Muscle layer of duodenum (tissue), 2 donors: ENCODE measurements around the gene EGLN1.
"Not testable (repeated sequence)": the region's sequence is repeated elsewhere in the genome, so short reads cannot be mapped to it uniquely, and the experiment has no call there.

Experiments used
- H3K27ac ChIP-seq: one replicate; pipeline ENCODE4 v1.7.0; 2013; ENCODE audit warnings: mild to moderate bottlenecking, low read length
- H3K27me3 ChIP-seq: one replicate; pipeline ENCODE4 v1.7.0; 2013; ENCODE audit warnings: low read depth, mild to moderate bottlenecking, control low read depth, low read length
- H3K36me3 ChIP-seq, 2 donors: one replicate each; pipeline ENCODE4 v1.7.0; 2013; ENCODE audit warnings: low read length in 2 of 2, control low read depth in 1 of 2, mild to moderate bottlenecking in 1 of 2; ENCODE audit not compliant: insufficient read depth in 2 of 2, control insufficient read depth in 1 of 2
- H3K4me1 ChIP-seq, 2 donors: one replicate each; pipeline ENCODE4 v1.7.0; 2013; ENCODE audit warnings: low read length in 2 of 2, mild to moderate bottlenecking in 2 of 2, control low read depth in 1 of 2, moderate library complexity in 1 of 2; ENCODE audit not compliant: insufficient read depth in 2 of 2, control insufficient read depth in 1 of 2
- H3K4me3 ChIP-seq, 2 donors: one replicate each; pipeline ENCODE4 v1.7.0; 2013; ENCODE audit warnings: low read length in 2 of 2, low read depth in 1 of 2, mild to moderate bottlenecking in 1 of 2
- H3K9me3 ChIP-seq, 2 donors: one replicate each; pipeline ENCODE4 v1.7.0; 2013; ENCODE audit warnings: low read length in 2 of 2, control low read depth in 1 of 2, mild to moderate bottlenecking in 1 of 2; ENCODE audit not compliant: control insufficient read depth in 1 of 2
- donor health status: healthy.

EGLN1 gene

DNA sequence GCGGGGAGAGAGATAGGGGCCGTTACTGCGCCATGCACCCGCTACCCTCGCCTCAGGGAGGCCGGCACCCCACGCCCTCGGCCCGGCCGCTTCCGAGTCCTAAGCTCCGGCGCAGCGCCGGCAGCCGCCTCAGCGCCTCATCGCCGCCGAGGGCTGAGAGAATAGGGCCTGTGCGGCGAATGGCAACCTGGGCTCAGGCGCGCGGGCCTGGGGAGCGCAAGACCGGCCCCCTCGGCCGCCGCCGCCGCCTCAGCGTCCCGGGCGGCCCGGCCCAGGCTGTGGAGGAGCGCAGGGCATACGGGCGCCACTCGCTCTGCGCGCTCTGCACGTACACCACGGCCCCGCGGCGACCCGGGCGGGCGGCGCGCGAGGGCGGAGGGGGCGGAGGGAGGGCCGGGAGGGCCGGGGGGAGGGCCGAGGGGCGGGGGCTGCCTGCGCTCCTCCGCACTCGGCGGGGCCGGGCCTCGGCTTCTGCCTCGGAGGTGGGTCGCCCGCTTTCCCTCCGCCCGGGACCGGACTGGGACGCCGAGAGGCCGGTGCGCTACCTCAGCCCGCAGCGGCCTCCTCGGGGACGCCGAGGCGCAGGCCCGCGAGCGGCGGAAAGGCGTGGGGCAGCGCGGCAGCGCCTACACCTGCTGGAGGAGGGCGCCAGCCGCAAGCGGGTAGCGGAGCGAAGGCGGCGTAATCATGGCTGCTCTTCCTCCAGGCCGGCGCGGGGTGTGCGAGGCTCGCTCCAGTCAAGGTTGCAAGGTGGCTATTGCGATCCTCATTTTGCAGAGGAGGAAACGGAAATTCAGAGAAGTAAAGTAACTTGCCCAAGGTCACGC, at the start of gene EGLN1:
EGLN1 (minus strand) TSS at position 317 of the 827 bp plus-strand sequence. CDS start 399 bp downstream, outside the sequence.
- no peaks in the 10 kb centered on the region for H3K27me3 ChIP-seq
- H3K27ac ChIP-seq, result peak within 1 kb of the TSS; percentile 95
- H3K9me3 ChIP-seq, result no peaks in the 10 kb centered on the region
- H3K4me1 ChIP-seq, result peaks cover 17 to 34% of the 10 kb centered on the region in 2 donors
- peak within 1 kb of the TSS; percentile 91 to 98 for H3K4me3 ChIP-seq
- H3K36me3 ChIP-seq, result no peaks in the 10 kb centered on the region

DNA sequence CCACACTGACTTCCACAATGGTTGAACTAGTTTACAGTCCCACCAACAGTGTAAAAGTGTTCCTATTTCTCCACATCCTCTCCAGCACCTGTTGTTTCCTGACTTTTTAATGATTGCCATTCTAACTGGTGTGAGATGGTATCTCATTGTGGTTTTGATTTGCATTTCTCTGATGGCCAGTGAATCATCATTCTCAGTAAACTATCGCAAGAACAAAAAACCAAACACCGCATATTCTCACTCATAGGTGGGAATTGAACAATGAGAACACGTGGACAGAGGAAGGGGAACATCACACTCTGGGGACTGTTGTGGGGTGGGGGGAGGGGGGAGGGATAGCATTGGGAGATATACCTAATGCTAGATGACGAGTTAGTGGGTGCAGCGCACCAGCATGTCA, 49.4 kb upstream of the EGLN1 start:
- H3K27ac ChIP-seq, H3K9me3 ChIP-seq, H3K4me3 ChIP-seq, H3K27me3 ChIP-seq, H3K4me1 ChIP-seq, H3K36me3 ChIP-seq: not testable (repeated sequence)

DNA sequence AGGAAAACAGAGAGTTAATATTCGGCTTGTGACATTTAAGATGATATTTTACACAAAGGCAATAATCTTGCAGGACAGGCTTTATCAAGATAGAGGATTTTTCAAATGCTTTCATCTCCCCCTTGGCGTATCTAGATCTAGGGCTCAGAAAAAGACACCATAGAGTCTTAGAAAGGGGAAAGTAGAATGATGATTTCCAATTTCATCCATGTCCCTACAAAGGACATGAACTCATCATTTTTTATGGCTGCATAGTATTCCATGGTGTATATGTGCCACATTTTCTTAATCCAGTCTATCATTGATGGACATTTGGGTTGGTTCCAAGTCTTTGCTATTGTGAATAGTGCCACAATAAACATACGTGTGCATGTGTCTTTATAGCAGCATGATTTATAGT, 48.9 kb upstream of the EGLN1 start:
- not testable (repeated sequence) for H3K36me3 ChIP-seq, H3K27me3 ChIP-seq, H3K27ac ChIP-seq, H3K9me3 ChIP-seq, H3K4me1 ChIP-seq, H3K4me3 ChIP-seq

DNA sequence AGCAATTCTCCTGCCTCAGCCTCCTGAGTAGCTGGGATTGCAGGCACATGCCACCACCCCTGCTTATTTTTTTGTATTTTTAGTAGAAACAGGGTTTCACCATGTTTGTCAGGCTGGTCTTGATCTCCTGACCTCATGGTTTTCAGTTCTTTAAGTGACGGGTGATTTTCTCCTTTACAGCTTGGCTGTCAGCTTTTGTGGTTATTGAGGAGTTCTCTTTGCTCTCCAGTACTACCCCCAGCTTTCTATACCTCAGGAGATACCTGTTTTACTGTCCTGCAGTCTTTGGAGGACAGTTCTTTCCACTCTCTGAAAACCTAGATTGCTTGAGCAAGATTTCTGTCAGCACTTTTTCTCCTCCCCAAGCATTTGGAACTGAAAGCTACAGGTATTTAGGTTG, 45.9 kb upstream of the EGLN1 start:
- H3K36me3 ChIP-seq, result no peaks in the 10 kb centered on the region
- H3K4me1 ChIP-seq, result no peaks in the 10 kb centered on the region
- H3K27me3 ChIP-seq, result no peaks in the 10 kb centered on the region
- H3K4me3 ChIP-seq, result no peak overlapping the region
- H3K27ac ChIP-seq, result no peak overlapping the region
- no peaks in the 10 kb centered on the region for H3K9me3 ChIP-seq

DNA sequence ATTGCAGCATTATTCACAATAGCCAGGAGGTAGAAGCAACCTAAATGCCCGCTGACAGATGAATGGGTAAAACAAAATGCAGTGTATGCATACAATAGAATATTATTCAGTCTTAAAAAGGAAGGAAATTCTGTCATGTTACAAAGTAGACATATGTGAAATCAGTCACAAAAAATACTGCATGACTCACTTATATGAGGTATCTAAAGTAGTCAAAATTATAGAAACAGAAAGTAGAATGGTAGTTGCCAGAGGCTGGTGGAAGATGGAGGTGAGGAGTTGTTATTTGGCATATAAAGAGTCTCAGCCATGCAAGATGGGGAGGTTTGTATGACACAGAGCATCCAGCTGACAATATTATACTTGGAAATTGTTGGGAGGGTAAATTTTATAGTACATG, 43.0 kb upstream of the EGLN1 start:
- no peak overlapping the region for H3K27ac ChIP-seq
- no peak overlapping the region for H3K4me3 ChIP-seq
- H3K36me3 ChIP-seq, result no peaks in the 10 kb centered on the region
- no peaks in the 10 kb centered on the region for H3K4me1 ChIP-seq
- no peaks in the 10 kb centered on the region for H3K27me3 ChIP-seq
- H3K9me3 ChIP-seq, result no peaks in the 10 kb centered on the region

DNA sequence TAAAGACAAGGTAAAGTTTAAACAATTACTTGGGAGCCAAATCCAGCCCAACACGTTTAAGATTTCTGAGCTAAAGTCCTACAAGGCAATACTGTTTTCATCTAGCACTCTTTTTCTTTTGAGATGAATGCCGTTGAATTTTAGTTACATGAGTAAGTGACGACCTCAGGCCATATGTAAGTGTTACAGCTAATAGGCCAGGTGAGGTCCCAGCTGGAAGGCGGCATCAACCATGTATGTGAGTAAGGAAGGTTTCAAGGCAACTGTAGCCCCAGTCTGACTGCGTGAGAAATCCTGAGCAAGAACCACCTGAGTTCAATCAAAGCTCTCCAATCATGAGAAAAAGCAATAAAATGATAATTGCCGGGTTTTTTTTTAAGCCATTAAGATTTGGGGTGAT, 41.5 kb upstream of the EGLN1 start:
- H3K36me3 ChIP-seq, result no peaks in the 10 kb centered on the region
- no peak overlapping the region for H3K27ac ChIP-seq
- no peaks in the 10 kb centered on the region for H3K27me3 ChIP-seq
- H3K4me1 ChIP-seq, result no peaks in the 10 kb centered on the region
- no peak overlapping the region for H3K4me3 ChIP-seq
- no peaks in the 10 kb centered on the region for H3K9me3 ChIP-seq

DNA sequence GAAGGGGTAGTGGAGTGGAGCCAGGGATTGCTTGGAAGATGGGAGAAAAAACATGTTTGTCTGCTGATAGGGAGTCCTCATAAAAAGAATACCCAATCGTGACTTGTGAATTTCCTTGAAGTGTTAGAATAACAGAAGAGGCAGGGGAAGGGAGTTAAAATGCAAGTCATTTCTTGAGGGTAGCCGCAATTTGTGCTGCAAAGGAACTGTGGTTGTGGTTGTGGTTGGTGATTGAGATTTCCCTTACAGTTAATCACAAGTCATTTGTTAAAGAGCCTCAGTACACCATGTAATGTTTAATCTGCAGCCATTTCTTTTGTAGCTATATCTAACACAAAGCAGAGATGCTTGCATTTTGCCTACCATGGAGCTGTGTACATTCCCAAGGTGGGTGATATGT, 38.5 kb upstream of the EGLN1 start:
- Histone ChIP-seq H3K27ac (no peak overlapping the region), H3K36me3 (no peaks in the 10 kb centered on the region), H3K27me3 (no peaks in the 10 kb centered on the region), H3K9me3 (peaks cover 0 to 3% of the 10 kb centered on the region in 2 donors), H3K4me1 (no peaks in the 10 kb centered on the region), H3K4me3 (no peak overlapping the region)

DNA sequence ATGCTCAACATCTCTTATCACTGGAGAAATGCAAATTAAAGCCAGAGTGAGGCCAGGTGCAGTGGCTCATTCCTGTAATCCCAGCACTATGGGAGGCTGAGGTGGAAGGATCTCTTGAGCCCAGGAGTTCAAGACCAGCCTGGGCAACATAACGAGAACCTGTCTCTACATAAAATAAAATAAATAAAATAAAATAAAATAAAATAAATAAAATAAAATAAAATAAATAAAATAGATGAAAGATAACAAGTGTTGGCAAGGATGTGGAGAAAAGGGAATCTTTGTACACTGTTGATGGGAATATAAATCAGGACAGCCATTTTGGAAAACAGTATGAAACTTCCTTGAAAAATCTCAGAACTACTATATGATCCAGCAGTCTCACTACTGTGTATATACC, 37.4 kb upstream of the EGLN1 start:
- not testable (repeated sequence) for H3K4me1 ChIP-seq, H3K27ac ChIP-seq, H3K4me3 ChIP-seq, H3K27me3 ChIP-seq, H3K9me3 ChIP-seq, H3K36me3 ChIP-seq

DNA sequence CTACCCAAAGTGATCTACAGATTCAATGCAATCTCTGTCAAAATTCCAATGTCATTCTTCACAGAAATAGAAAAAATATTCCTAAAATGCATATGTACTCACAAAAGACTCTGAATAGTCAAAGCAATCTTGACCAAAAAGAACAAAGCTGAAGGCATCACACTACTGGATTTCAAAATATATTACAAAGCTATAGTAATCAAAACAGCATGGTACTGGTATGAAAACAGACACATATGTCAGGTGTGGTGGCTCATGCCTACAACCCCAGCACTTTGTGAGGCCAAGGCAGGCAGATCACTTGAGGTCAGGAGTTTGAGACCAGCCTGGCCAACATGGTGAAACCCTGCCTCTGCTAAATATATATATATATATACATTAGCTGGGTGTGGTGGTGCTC, 35.9 kb upstream of the EGLN1 start:
- not testable (repeated sequence) for H3K4me3 ChIP-seq, H3K27me3 ChIP-seq, H3K27ac ChIP-seq, H3K9me3 ChIP-seq, H3K36me3 ChIP-seq, H3K4me1 ChIP-seq

DNA sequence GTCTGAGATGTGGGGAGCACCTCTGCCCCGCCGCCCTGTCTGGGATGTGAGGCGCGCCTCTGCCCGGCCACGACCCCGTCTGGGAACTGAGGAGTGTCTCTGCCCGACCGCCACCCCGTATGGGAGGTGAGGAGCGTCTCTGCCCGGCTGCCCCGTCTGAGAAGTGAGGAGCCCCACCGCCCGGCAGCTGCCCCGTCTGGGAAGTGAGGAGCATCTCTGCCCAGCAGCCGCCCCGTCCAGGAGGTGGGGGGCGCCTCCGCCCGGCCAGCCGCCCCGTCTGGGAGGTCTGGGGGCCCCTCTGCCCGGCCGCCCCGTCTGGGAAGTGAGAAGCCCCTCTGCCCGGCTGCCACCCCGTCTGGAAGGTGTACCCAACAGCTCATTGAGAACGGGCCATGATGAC, 32.0 kb upstream of the EGLN1 start:
- H3K27ac ChIP-seq, H3K4me3 ChIP-seq, H3K9me3 ChIP-seq, H3K27me3 ChIP-seq, H3K4me1 ChIP-seq, H3K36me3 ChIP-seq: not testable (repeated sequence)

DNA sequence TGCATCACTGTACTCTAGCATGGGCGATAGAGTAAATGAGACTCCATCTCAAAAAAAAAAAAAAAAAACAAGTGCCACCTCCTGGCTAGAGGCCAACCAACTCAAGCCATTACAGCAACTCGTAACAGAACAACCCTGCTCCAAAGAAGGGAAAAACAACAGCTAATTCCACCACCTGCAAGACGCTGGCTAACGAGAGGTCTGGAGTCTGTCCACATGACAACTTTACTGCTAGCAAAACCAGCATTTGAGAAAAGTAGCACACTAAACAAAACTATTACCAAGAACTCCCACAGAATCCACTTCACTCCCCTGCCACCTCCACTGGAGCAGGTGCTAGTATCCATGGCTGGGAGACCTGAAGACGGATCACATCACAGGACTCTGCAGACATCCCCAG, 24.1 kb upstream of the EGLN1 start:
- H3K9me3 ChIP-seq, result peaks cover 0 to 8% of the 10 kb centered on the region in 2 donors
- no peaks in the 10 kb centered on the region for H3K4me1 ChIP-seq
- H3K36me3 ChIP-seq, result no peaks in the 10 kb centered on the region
- H3K27ac ChIP-seq, result no peak overlapping the region
- H3K4me3 ChIP-seq, result no peak overlapping the region
- no peaks in the 10 kb centered on the region for H3K27me3 ChIP-seq

DNA sequence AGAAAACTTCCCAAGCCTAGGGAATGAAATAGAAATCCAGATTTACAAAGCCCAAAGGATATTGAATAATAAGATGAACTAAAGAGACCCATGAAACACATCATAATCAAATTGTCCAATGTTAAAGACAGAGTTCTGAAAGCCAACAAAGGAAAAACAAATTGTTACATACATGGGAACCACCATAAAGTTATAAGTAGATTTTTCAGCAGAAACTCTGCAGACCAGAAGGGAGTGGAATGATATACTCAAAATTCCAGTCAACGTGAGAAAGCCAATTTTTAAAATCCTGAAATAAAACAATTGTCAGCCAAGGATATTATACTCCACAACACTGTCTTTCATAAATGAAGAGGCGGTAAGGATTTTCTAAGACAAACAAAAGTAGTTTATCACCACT, 22.0 kb upstream of the EGLN1 start:
- H3K27ac ChIP-seq, result no peak overlapping the region
- H3K27me3 ChIP-seq, result no peaks in the 10 kb centered on the region
- no peaks in the 10 kb centered on the region for H3K4me1 ChIP-seq
- peaks cover 0 to 8% of the 10 kb centered on the region in 2 donors for H3K9me3 ChIP-seq
- H3K4me3 ChIP-seq, result no peak overlapping the region
- H3K36me3 ChIP-seq, result no peaks in the 10 kb centered on the region
